HL-60 (cell line): Measurements from ENCODE around the gene DDX5.
"Not testable (repeated sequence)": the region's sequence is repeated elsewhere in the genome, so short reads cannot be mapped to it uniquely, and the experiment has no call there.

Experiments
- DNase-seq, 2 experiments: peaks; one replicate each; pipeline ENCODE4 v3.0.0-alpha.2; 2010 to 2020; ENCODE audit warnings: low read depth in 1 of 2, low spot score in 1 of 2
- H3K27ac ChIP-seq: fragments of 250-450 bp; sonication (Bioruptor Pico); replicated peaks from 2 replicates; pipeline ENCODE4 v1.5.1; 2020; ENCODE audit warnings: mild to moderate bottlenecking, moderate library complexity
- H3K27me3 ChIP-seq: fragments of 250-450 bp; sonication (Bioruptor Pico); 2 replicates; pipeline ENCODE4 v1.5.1; 2021; ENCODE audit warnings: mild to moderate bottlenecking, moderate library complexity; ENCODE audit not compliant: insufficient read depth, poor library complexity, severe bottlenecking
- H3K4me3 ChIP-seq: replicated peaks from 2 replicates; pipeline ENCODE4 v1.5.1; 2011; ENCODE audit warnings: mild to moderate bottlenecking, control low read depth, low read length; ENCODE audit not compliant: insufficient read depth
- GABPA ChIP-seq: IDR thresholded peaks from 2 replicates; pipeline ENCODE4 v1.6.1; 2012; ENCODE audit warnings: low read depth
- POLR2AphosphoS5 ChIP-seq: IDR thresholded peaks from 2 replicates; pipeline ENCODE4 v1.6.1; 2012; ENCODE audit warnings: low read depth
- SPI1 ChIP-seq: IDR thresholded peaks from 2 replicates; pipeline ENCODE4 v1.6.1; 2012; ENCODE audit warnings: low read depth, mild to moderate bottlenecking, borderline replicate concordance
- TF ChIP-seq, protein P1 (sequence below): IDR thresholded peaks from one replicate; pipeline ENCODE4 v1.5.1; 2011; ENCODE audit warnings: low read length, control low read depth, inconsistent platforms; ENCODE audit not compliant: insufficient read depth
- TF ChIP-seq, protein P2 (sequence below): IDR thresholded peaks from 2 replicates; pipeline ENCODE4 v1.6.1; 2012; ENCODE audit warnings: low read depth; ENCODE audit not compliant: insufficient replicate concordance

DDX5 gene

DNA sequence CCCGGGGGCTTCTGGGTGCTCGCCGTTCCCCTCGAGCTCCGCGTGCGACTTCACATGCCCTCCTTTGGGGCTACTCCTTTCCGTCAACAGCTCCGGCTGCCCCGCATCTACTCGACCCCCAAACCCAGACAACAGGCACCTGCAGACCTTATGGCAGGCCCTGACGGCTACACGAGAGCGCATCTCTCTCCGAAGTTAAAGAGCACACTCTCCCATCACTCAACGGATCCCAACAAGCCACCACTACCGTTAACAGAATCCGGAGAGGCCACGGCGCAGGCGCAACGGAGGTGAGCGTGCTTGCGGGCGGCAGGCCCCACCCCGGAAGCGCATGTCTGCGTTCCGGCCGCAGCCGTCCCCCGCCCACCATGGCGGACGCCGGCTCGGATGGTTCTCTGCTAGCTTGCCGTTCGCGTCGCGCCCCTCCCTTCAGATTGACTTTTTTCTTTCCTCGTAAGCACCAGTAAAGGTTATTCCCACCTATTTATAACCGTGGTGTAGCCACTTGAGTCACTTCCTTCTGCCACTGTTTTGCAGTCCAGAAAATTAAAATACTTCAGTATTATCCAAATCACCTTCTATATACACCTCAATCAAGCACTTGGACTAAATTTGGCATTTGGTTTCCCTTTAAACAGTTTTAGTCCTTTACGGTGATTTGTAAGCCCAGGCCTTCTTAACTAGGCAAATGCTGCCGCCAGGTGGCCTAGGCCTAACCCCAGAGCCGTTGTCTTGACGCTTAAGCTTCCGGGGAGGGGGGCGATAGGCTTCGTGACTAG lies 9.1 kb downstream of the DDX5 start, which contains the start of gene POLG2:
Gene POLG2, minus strand, starts transcription at position 269 of the 779 bp plus-strand sequence. Its CDS starts 86 bp downstream, at position 183.
- Histone ChIP-seq H3K4me3 (peak within 1 kb of the TSS; percentile 75), H3K27ac (peak within 1 kb of the TSS; percentile 86), H3K27me3 (no peaks in the 10 kb centered on the region)
- peak; percentile 91 to 96 for DNase-seq
- TF ChIP-seq, protein P1, sequence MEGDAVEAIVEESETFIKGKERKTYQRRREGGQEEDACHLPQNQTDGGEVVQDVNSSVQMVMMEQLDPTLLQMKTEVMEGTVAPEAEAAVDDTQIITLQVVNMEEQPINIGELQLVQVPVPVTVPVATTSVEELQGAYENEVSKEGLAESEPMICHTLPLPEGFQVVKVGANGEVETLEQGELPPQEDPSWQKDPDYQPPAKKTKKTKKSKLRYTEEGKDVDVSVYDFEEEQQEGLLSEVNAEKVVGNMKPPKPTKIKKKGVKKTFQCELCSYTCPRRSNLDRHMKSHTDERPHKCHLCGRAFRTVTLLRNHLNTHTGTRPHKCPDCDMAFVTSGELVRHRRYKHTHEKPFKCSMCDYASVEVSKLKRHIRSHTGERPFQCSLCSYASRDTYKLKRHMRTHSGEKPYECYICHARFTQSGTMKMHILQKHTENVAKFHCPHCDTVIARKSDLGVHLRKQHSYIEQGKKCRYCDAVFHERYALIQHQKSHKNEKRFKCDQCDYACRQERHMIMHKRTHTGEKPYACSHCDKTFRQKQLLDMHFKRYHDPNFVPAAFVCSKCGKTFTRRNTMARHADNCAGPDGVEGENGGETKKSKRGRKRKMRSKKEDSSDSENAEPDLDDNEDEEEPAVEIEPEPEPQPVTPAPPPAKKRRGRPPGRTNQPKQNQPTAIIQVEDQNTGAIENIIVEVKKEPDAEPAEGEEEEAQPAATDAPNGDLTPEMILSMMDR = peak; percentile 30
- TF ChIP-seq SPI1 (no peak), POLR2AphosphoS5 (peak; percentile 75), GABPA (peak; percentile 75)
- TF ChIP-seq, protein P2, sequence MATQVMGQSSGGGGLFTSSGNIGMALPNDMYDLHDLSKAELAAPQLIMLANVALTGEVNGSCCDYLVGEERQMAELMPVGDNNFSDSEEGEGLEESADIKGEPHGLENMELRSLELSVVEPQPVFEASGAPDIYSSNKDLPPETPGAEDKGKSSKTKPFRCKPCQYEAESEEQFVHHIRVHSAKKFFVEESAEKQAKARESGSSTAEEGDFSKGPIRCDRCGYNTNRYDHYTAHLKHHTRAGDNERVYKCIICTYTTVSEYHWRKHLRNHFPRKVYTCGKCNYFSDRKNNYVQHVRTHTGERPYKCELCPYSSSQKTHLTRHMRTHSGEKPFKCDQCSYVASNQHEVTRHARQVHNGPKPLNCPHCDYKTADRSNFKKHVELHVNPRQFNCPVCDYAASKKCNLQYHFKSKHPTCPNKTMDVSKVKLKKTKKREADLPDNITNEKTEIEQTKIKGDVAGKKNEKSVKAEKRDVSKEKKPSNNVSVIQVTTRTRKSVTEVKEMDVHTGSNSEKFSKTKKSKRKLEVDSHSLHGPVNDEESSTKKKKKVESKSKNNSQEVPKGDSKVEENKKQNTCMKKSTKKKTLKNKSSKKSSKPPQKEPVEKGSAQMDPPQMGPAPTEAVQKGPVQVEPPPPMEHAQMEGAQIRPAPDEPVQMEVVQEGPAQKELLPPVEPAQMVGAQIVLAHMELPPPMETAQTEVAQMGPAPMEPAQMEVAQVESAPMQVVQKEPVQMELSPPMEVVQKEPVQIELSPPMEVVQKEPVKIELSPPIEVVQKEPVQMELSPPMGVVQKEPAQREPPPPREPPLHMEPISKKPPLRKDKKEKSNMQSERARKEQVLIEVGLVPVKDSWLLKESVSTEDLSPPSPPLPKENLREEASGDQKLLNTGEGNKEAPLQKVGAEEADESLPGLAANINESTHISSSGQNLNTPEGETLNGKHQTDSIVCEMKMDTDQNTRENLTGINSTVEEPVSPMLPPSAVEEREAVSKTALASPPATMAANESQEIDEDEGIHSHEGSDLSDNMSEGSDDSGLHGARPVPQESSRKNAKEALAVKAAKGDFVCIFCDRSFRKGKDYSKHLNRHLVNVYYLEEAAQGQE = peak; percentile 39

DNA sequence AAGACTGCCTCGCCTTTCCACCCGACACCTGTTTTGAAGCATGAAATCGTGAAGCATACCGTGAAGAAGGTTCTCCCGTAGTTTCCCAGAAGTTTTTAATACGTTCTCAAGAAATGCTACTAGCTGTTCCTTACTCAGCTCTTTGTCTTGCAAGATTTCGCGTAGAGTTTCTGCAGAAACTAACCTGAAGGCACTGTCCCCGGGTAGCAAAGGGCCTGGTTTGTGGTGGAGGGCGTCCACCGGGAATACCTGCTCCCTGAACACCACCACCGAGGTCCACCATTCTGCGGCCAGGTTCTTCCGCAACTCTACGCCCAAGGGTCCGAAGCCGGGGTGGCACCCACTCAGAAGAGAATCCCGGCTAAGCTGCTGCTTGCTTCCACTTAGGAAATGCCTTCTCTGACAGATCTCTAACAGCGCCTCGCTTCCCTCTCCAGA lies 9.7 kb downstream of the DDX5 start:
- Histone ChIP-seq H3K27ac (peak overlapping the region; percentile 86), H3K4me3 (peak overlapping the region; percentile 75), H3K27me3 (no peaks in the 10 kb centered on the region)
- DNase-seq = no peak
- no peak for TF ChIP-seq GABPA
- TF ChIP-seq, protein P1 = no peak
- TF ChIP-seq, protein P2 = no peak
- TF ChIP-seq POLR2AphosphoS5 = no peak
- no peak for TF ChIP-seq SPI1

DNA sequence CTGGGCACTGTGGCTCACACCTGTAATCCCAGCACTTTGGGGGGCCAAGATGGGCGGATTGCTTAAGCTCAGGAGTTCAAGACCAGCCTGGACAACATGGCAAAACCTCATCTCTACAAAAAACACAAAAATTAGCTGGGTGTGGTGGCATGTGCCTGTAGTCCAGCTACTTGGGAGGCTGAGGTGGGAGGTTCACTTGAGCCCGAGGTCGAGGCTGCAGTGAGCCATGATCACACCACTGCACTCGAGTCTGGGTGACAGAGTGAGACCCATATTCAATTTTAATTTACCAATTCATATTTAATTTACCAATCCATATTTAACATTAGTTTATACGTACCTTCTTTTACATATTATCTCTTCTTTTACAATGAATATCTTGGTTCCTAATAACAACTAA lies 10.8 kb downstream of the DDX5 start:
- H3K27me3 ChIP-seq, H3K27ac ChIP-seq, DNase-seq: not testable (repeated sequence)
- H3K4me3 ChIP-seq = peak overlapping the region; percentile 75

DNA sequence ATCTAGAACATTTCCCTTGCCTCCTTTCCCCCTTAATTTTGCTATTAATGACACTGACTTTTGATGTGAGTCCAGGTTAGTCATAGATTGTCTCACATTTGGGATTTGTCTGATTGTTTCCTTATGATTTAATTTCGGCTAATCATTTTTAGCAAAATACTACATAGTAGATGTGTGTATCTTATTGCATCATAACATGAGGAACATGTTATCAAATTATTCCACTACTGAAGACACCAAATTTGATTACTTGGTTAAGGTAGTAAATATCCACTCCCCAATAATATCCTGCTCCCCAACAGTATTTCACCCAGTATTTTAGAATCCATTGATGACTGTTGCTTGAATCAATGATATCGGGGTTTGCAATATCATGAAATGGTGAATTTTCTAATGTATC lies 12.0 kb downstream of the DDX5 start:
- no peak for TF ChIP-seq GABPA
- TF ChIP-seq SPI1 = no peak
- TF ChIP-seq, protein P2 = no peak
- TF ChIP-seq, protein P1 = no peak
- no peak for TF ChIP-seq POLR2AphosphoS5
- peak overlapping the region; percentile 75 for H3K4me3 ChIP-seq
- no peaks in the 10 kb centered on the region for H3K27me3 ChIP-seq
- no peak for DNase-seq
- H3K27ac ChIP-seq = no peak overlapping the region
